NCI-H524 treated with DMSO at 0.1 percent for 48 hours (cell line): Measurements from ENCODE around the gene CD27.
"Not testable (repeated sequence)": the region's sequence is repeated elsewhere in the genome, so short reads cannot be mapped to it uniquely, and the experiment has no call there.

Source experiments
- DNase-seq: peaks from one replicate; lab custom pipeline; 2025; lab: John Stamatoyannopoulos, UW

CD27 gene

DNA sequence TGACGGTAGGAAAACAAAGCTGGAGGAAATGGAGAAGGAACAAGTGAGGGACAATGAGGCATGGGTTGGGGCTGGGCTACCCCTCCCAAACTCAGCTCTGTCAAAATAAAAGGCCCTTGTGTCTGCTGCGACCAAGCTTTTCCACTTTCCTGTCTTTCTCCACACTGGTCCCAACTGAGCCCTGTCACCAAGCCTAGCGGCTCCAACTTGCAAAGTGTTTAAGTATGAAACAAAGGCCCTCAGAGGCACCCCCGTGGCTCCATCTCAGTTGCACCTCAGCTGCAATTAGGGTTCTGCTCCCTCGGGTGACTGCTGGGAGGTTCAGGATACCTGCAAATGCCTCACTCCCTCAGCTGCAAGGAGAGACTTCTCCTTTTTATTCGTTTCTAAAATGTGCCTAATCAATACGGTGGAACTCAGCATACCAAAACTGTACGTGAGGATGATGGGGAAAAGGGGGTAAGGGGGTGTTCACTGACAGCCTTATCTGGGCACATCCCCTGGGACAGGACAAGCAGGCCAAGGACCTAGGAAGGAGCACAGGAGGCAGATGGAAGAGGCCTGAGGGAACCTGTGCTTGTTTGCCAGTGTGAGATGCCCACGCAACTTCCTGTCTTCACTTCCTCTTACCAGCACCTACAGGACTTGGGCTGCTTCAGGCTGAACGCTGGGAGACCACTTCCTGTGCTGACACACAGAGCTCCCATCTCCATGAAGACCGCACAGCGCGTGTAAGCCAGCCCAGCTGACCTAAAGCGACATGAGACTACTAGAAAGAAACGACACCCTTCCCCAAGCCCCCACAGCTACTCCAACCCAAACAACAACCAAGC, 16.9 kb downstream of the CD27 start:
- DNase-seq = no peak

- DNase-seq = no peak
Measured at GRCh38 chr12:6462234-6462995, 17.7 kb downstream of the CD27 start.

GRCh38 chr12:6463216-6463615, 18.5 kb downstream of the CD27 start:
- DNase-seq = no peak

DNA sequence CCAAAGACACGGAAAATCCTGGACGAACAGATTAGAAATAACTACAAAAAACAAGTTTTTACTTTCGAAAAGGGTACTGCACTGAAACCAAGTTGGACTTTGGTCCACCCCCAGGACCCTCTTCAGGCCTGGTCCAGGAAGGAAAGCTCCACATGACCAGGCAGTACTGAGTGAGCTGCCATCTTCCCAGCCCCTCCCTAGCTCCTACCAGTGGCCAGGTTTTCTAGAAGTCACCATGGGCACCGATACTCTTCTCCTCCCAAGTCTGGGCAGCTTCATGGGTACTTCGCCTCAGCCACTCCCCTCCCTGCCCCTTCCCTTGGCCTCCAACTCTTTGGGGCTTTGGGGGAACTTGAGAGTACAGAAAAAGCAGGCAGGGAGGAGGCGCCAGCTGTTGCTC, 19.1 kb downstream of the CD27 start:
- DNase-seq = no peak

- DNase-seq = no peak
Measured at GRCh38 chr12:6464531-6464930, 19.8 kb downstream of the CD27 start.

GRCh38 chr12:6465467-6466183, 20.9 kb downstream of the CD27 start:
- no peak for DNase-seq

DNA sequence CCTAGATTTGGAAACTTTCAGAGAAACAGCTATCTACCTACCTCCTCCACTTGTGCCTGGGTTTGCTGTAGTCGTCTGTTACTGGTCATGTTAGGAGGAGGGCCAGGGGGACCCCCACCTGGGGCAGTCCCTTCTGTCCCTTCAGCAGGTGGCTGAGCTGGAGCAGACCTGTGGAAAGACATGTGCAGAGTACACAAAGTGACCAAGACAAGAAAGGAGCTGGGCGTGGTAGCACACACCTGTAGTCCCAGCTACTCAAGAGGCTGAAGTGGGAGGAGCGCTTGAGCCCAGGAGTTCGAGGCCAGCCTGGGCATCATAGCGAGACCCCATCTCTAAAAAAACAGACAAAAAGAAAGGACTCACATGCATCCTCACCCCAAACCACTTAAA, 21.4 kb downstream of the CD27 start:
- DNase-seq = no peak

DNA sequence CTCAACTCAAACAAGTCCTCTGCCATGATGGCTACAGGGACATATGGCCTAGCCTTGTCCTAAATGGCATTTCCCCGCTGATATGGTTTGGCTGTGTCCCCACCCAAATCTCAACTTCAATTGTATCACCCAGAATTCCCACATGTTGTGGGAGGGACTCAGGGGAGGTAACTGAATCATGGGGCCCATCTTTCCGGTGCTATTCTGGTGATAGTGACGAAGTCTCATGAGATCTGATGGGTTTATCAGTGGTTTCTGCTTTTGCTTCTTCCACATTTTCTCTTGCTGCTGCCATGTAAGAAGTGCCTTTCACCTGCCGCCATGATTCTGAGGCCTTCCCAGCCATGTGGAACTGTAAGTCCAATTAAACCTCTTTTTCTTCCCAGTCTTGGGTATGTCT, 22.0 kb downstream of the CD27 start:
- DNase-seq = not testable (repeated sequence)

DNA sequence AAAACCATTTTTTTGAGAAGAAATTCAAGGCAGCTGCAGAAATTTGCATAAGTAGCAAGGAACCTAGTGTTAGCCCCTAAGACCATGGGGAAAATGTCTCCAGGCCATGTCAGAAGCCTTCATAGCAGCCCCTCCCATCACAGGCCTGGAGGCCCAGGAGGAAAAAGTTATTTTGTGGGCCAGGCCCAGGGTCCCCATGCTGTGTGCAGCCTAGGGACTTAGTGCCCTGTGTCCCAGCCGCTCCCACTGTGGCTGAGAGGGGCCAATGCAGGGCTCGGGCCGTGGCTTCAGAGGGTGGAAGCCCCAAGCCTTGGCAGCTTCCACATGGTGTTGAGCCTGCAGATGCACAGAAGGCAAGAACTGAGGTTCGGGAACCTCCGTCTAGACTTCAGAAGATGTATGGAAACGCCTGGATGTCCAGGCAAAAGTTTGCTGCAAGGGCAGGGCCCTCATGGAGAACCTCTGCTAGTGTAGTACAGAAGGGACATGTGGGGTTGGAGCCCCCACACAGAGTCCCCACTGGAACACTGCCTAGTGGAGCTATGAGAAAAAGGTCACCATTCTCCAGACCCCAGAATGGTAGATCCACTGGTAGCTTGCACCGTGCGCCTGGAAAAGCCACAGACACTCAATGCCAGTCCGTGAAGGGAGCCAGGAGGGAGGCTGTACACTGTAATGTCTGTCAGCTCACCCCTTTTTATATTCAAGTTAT, 23.0 kb downstream of the CD27 start:
- DNase-seq = not testable (repeated sequence)

- no peak for DNase-seq
Measured at GRCh38 chr12:6468283-6468575, 23.5 kb downstream of the CD27 start.

DNA sequence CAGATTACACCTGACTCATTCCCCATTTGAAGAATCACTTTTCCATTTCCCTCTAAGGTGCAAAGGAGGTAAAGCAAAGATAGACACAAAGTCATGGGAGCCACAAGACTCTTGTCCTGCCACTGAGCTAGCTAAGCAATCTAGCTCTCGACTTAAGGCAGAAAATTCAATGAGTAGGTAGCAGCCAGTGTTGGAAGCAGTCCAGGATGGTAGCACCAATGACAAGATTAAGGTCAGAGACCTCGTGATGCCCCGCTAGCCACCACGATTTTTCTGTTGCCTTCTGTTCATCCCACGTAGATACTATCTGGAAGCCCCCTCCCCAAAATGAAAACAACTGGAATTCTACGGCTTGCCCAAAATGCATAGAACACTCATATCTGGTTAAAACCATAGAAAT, 24.3 kb downstream of the CD27 start:
- no peak for DNase-seq

DNA sequence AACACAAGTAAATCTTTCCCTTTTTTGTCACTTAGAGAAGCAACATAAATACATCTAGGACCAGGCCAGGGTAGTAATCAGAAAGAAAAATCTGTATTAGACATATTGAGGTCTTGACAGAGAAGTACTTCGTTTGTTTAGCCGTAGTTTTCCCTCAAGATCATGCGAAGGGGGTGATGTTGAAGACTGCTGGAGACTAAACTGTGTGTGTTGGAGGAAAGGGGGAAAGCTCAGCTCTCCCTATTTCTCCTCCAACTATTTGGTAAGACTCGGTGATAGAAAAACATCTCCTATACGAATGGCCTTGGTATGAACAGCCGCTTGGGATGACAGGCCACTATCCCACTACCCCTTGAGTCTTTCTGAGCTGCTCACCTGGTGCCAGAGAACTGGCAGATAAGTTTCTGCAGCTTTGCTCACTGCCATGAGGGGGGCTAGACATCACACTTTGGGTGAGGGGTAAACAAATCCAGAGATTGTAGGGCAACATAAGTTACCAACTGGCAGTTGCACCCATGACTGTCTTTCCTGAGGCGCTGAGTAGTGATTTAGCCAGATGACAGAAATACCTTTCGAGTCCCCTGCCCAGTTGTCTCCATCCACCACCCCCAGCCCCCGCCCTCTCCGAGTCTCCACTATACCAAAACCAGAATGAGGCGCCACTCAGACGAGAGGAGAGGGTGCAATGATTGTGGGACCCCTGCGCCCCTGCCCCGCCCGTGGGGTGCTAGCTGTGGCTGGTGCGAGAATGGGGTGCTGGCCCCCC, 25.0 kb downstream of the CD27 start:
- DNase-seq = no peak

DNA sequence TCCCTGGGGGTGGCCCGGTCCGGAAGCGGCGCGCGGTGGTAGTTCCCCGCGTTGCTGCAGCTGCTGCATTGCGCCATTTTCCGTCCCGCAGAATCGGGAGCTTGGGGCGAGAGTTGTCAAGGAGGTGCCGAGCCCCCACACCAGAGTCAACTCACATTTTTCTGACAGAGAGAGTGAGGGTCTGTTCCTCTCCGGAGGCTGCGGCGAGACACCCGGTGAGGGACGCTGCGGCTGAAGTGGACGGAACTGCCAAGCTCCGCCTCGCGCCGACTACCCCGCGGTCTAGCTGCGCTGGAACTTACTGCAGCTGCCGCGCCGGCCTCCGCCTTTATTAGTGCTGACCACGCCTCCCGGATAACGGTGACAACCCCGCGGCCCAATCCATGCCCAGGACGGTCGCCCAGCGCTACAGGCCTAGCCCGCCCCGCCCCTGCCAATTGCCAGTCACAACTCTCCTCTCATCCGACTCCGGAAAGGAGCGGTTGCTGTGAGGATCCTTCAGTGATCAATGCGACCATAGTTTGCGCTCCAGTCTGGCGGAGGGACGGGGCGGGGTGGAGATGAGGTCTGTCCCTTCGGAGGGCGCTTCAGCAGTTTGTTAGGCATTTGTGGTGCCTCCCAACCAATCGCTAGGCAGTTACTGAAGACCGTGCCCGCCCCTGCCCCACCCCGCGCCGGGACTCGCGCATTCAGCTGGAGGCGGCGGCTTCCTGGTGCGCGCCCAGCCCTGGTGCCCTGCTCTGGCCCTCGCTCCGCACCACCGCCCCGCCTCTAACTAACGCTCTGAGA, 25.8 kb downstream of the CD27 start, which contains the start of gene VAMP1:
VAMP1 (minus strand) TSS at position 303 of the 789 bp plus-strand sequence; CDS start at position 157, 146 bp downstream.
- peak; percentile 91 for DNase-seq

GRCh38 chr12:6471989-6472360, 27.2 kb downstream of the CD27 start:
- DNase-seq = no peak

DNA sequence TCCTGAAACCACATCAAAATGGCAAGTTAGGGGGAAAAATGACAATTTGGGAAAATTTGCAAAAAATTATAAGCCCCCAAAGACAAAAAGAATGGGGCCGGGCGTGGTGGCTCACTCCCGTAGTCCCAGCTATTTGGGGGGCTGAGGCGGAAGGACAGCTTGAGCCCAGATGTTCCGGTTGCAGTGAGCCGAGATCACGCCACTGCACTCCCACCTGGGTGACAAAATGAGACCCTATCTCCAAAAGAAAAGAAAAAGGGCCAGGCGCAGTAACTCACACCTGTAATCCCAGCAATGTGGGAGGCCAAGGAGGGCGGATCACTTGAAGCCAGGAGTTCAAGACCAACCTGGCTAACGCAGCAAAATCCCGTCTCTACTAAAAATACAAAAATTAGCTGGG, 27.7 kb downstream of the CD27 start:
- DNase-seq = no peak

GRCh38 chr12:6475233-6475975, 30.6 kb downstream of the CD27 start:
- not testable (repeated sequence) for DNase-seq

- no peak for DNase-seq
Measured at GRCh38 chr12:6476489-6476888, 31.7 kb downstream of the CD27 start.

DNA sequence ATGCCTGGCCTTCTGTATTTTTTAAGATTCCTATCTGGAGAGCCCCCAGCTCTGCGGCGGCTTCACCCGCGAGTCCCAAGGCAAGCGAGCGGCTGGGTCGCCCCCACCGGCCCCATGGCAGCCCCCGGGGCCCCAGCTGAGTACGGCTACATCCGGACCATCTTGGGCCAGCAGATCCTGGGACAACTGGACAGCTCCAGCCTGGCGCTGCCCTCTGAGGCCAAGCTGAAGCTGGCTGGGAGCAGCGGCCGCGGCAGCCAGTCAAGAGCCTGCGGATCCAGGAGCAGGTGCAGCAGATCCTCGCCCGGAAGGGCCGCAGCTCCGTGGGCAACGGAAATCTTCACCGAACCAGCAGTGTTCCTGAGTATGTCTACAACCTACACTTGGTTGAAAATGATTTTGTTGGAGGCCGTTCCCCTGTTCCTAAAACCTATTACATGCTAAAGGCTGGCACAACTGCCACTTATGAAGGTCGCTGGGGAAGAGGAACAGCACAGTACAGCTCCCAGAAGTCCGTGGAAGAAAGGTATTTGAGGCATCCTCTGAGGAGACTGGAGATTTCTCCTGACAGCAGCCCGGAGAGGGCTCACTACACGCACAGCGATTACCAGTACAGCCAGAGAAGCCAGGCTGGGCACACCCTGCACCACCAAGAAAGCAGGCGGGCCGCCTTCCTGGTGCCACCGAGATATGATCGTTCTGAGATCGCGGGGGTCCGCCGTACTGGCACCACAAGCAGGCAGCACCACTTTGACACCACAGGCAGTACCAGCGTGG, 33.0 kb downstream of the CD27 start:
- DNase-seq = not testable (repeated sequence)

GRCh38 chr12:6478416-6478815, 33.7 kb downstream of the CD27 start:
- DNase-seq = no peak
